Right hindlimb (tissue), 1 donor: ENCODE results near the gene ARHGEF4.

Source experiments
- DNase-seq: peaks from one replicate; pipeline ENCODE4 v3.0.0-alpha.2; 2018

ARHGEF4 gene

GRCh38 chr2:130930740-130931659, 94.3 kb downstream of the ARHGEF4 start:
- no peak for DNase-seq

- no peak for DNase-seq
These were observed 96.8 kb downstream of the ARHGEF4 start for GRCh38 chr2:130933501-130933900.

GRCh38 chr2:130936451-130936850, 99.7 kb downstream of the ARHGEF4 start:
- DNase-seq = no peak

- no peak for DNase-seq
These were observed 111.3 kb downstream of the ARHGEF4 start for GRCh38 chr2:130947967-130948366.

- DNase-seq = no peak
These were observed 113.2 kb downstream of the ARHGEF4 start for GRCh38 chr2:130949954-130950353.

- no peak for DNase-seq
These were observed 114.3 kb downstream of the ARHGEF4 start for GRCh38 chr2:130951018-130951417.

- no peak for DNase-seq
These were observed 118.2 kb downstream of the ARHGEF4 start for GRCh38 chr2:130954873-130955272.

- DNase-seq = no peak
These were observed 121.2 kb downstream of the ARHGEF4 start for GRCh38 chr2:130957915-130958314.

- DNase-seq = no peak
These were observed 126.6 kb downstream of the ARHGEF4 start for GRCh38 chr2:130963196-130963848.

- peak; percentile 27 for DNase-seq
These were observed 127.4 kb downstream of the ARHGEF4 start for GRCh38 chr2:130963849-130964793.

GRCh38 chr2:130964931-130965330, 128.2 kb downstream of the ARHGEF4 start:
- no peak for DNase-seq

GRCh38 chr2:130966149-130966774, 129.5 kb downstream of the ARHGEF4 start:
- no peak for DNase-seq

- no peak for DNase-seq
These were observed 130.2 kb downstream of the ARHGEF4 start for GRCh38 chr2:130966775-130967490.

GRCh38 chr2:130972410-130972809, 135.7 kb downstream of the ARHGEF4 start:
- no peak for DNase-seq

- DNase-seq = no peak
These were observed 139.0 kb downstream of the ARHGEF4 start for GRCh38 chr2:130975729-130976128.

- no peak for DNase-seq
These were observed 140.0 kb downstream of the ARHGEF4 start for GRCh38 chr2:130976591-130977237.

- DNase-seq = no peak
These were observed 140.8 kb downstream of the ARHGEF4 start for GRCh38 chr2:130977461-130978050.

GRCh38 chr2:130981667-130982066, 145.0 kb downstream of the ARHGEF4 start:
- no peak for DNase-seq

GRCh38 chr2:130985206-130985780, 148.6 kb downstream of the ARHGEF4 start:
- no peak for DNase-seq
